ENCODE measurements around the gene PRR36.

PRR36 gene

DNA sequence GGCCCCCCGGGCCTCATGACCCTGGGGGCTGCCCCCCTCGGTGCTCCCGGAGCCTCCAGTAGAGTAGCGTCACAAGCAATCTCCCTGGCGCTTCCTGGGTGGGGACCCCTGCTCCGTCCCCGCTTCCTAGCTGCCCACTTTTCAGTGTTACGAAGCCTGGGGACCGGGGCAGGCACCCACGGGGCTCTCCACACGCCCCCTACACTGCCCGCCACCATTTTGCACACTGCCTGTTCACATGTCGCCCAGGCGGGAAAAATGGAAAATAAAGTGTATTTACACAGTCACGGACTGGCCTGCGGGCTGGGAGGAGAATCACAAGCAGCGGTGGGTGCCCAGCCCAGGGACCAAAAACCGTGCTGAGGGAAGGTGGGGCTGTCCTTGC is 9.5 kb downstream of the PRR36 start:
- no peak overlapping the region for H3K4me3 ChIP-seq (ENCODE audit: low read length)
- TF ChIP-seq CTCF (conservative IDR thresholded peaks at IDR 0.05; ENCODE audit: low read depth, low read length), result no peak
- DNase-seq (ENCODE audit: low read depth), result no peak

- TF ChIP-seq CTCF (conservative IDR thresholded peaks at IDR 0.05; ENCODE audit: low read depth, low read length), result no peak
- H3K4me3 ChIP-seq (ENCODE audit: low read length), result no peak overlapping the region
Measured at GRCh38 chr19:7863971-7864689, 10.1 kb downstream of the PRR36 start.

DNA sequence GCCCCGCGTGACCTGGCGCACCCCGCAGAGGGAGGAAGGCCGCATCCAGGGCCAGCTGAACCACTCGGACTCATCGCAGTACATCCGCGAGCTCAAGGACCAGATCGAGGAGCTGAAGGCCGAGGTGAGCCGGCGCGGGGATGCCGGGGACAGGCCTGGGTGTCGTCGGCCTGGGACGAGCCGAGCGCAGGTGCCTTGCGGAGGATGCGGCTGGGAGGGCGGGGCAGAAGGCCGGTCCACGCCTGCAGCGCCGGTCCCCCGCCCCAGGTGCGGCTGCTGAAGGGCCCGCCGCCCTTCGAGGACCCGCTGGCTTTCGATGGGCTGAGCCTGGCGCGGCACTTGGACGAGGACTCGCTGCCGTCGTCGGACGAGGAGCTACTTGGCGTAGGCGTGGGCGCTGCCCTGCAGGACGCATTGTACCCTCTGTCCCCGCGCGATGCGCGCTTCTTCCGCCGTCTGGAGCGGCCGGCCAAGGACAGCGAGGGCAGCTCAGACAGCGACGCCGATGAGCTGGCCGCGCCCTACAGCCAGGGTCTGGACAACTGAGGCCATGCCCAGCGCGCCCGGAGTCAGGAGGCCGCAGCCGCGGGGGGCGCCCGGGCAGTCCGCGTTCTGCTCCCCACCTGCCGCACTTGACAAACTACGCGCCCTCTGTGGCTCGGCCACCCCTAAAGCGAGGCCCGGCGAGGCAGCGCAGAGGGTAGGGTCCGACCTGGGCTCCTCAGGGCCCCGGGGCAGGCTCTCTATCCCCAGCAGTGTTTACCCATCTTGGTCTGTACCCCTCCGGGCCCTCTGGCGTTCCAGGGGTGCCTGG is 10.8 kb downstream of the PRR36 start:
- no peak overlapping the region for H3K4me3 ChIP-seq (ENCODE audit: low read length)
- no peak for TF ChIP-seq CTCF (conservative IDR thresholded peaks at IDR 0.05; ENCODE audit: low read depth, low read length)
- DNase-seq (ENCODE audit: low read depth), result no peak

More at GRCh38 chr19:7863971-7864689, 10.1 kb downstream of the PRR36 start:
- no peak for DNase-seq (ENCODE audit: low read depth)

- H3K4me3 ChIP-seq (ENCODE audit: low read length), result peak overlapping the region; percentile 41
- TF ChIP-seq CTCF (conservative IDR thresholded peaks at IDR 0.05; ENCODE audit: low read depth, low read length), result no peak
- no peak for DNase-seq (ENCODE audit: low read depth)
Measured at GRCh38 chr19:7862413-7862951, 11.7 kb downstream of the PRR36 start.

DNA sequence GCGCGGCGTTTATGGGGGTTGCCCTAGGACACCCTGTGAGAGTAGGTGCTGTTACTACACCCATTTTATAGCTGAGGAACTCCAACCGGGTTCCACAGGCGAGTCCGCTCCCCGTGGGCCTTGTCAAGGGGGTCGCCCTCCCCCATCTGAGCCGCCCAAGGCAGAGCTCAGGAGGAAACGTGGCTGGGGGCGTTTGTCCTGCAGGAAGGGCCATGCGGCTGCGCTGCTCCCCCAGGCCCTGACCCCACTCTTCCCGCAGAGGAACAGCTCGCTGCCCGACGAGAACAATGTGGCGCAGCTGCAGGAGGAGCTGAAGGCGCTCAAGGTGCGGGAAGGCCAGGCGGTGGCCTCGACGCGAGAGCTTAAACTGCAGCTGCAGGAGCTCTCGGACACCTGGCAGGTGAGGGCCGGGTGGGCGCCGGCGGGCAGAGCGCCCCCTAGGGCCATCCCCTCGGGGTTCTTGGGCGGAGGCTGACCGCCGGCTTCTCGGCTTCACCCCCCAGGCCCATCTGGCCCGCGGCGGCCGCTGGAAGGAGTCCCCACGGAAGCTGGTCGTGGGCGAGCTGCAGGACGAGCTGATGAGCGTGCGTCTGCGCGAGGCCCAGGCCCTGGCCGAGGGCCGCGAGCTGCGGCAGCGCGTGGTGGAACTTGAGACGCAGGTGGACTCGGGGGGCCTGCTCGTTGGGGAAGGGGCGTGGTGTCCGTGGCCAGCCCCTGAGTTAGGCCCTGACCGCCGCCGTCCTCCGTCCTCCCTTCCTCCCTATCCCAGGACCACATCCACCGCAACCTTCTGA is 12.4 kb downstream of the PRR36 start:
- H3K4me3 ChIP-seq (ENCODE audit: low read length), result peak overlapping the region; percentile 41
- no peak for DNase-seq (ENCODE audit: low read depth)
- TF ChIP-seq CTCF (conservative IDR thresholded peaks at IDR 0.05; ENCODE audit: low read depth, low read length), result peak; percentile 27

DNA sequence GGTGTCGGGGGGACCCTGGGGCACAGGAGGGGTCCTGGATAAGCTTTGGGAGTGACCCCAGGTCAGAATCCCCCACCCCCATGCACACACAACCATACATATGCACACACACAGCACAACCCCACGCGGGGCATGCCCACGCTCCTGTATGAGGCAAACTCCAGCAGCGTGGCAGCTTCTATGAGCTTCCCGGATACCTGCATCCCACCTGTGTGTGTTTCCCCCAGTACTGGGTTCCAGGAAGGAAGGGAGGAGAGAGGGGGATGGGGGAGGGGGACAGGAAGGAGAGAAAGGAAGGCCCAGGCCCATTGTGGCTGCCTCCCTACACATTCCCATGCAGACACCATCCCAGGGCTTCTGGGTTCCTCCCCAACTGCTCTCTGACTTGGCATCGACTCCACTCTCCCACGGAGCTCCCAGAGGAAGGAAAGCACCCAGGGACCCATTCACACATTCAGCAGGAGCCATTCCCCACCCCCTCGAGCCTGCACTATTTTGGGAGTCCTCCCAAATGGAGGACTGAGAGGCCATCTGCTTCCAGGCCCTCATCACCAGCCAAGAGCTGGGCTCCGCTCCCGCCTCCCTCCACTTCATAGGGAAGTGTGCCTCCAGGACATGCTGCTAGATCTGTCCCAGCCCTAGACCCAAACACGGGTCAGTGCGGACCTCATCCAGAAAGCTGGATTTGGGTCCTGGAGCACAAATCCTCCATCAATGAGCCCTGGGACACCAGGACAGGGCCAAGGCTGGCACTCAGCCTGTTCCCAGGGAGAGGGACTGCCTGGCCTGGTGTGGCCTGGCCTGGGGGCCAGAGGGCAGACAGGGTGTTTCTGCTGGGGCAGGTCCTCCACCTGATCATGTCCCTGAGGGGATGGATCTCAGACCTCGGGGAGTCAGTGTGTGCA is 13.2 kb downstream of the PRR36 start:
- H3K4me3 ChIP-seq (ENCODE audit: low read length), result no peak overlapping the region

More for the DNA sequence above, 13.2 kb downstream of the PRR36 start:
- no peak for TF ChIP-seq CTCF (conservative IDR thresholded peaks at IDR 0.05; ENCODE audit: low read depth, low read length)
- DNase-seq (ENCODE audit: low read depth), result no peak

Measured in retinal pigment epithelial cell (primary cell).